Activated naive CD8-positive, alpha-beta T cell (primary cell): ENCODE measurements around the gene CCDC80.
"Not testable (repeated sequence)": the region's sequence is repeated elsewhere in the genome, so short reads cannot be mapped to it uniquely, and the experiment has no call there.

Source experiments
- H3K27ac Mint-ChIP-seq: one replicate; pipeline ENCODE4 v1.8.0; 2021; ENCODE audit warnings: mixed read lengths
- H3K27me3 Mint-ChIP-seq: one replicate; pipeline ENCODE4 v1.8.0; 2021; ENCODE audit warnings: mixed read lengths
- H3K36me3 Mint-ChIP-seq: one replicate; pipeline ENCODE4 v1.8.0; 2021; ENCODE audit warnings: mixed read lengths
- H3K4me1 Mint-ChIP-seq: one replicate; pipeline ENCODE4 v1.8.0; 2021; ENCODE audit warnings: low read depth, mixed read lengths
- H3K4me3 Mint-ChIP-seq: one replicate; pipeline ENCODE4 v1.8.0; 2021; ENCODE audit warnings: mild to moderate bottlenecking, mixed read lengths
- H3K9me3 Mint-ChIP-seq: one replicate; pipeline ENCODE4 v1.8.0; 2021; ENCODE audit warnings: low read depth, mixed read lengths

CCDC80 gene

DNA sequence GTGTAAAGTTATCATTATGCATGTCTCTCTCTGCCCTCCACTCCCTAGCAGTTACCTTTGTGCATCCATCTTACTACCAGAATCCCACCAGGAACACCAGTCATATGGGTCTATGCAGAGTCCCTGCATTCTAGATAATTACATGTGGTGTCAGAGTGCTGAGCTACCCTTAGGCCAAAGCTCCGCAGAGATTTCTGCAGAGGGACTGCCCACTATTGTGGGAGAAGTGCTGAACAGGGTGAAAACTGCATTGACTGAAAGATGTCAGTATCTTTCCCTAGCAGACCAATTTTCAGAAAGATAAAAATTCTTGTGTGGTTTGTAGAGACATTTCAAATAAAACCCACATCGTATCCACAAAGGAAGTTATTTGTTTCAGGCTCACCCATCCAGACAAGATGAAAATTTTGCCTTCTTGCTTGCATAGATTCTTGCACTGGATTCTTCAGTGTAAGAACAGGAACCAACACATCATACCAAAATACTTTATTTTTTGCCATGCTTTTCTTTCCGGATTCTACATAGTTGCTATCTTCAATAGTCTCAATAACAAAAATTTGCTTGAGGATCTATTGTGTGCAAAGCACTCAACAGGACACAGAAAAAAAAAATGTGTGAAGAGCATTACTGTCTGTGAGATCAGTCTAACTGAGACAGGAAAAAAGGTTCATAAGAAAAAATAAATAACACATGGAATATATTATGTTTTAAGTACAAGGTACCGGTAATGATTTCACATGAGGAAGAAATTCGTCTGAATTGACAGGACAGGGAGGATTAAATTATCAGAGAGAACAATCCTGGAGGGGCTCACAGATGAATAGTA, 32.0 kb upstream of the CCDC80 start:
- Mint-ChIP-seq H3K36me3 (no peaks in the 10 kb centered on the region), H3K9me3 (no peaks in the 10 kb centered on the region), H3K4me1 (peaks cover 45% of the 10 kb centered on the region), H3K27me3 (peaks cover 2% of the 10 kb centered on the region), H3K27ac (no peak overlapping the region), H3K4me3 (no peak overlapping the region)

DNA sequence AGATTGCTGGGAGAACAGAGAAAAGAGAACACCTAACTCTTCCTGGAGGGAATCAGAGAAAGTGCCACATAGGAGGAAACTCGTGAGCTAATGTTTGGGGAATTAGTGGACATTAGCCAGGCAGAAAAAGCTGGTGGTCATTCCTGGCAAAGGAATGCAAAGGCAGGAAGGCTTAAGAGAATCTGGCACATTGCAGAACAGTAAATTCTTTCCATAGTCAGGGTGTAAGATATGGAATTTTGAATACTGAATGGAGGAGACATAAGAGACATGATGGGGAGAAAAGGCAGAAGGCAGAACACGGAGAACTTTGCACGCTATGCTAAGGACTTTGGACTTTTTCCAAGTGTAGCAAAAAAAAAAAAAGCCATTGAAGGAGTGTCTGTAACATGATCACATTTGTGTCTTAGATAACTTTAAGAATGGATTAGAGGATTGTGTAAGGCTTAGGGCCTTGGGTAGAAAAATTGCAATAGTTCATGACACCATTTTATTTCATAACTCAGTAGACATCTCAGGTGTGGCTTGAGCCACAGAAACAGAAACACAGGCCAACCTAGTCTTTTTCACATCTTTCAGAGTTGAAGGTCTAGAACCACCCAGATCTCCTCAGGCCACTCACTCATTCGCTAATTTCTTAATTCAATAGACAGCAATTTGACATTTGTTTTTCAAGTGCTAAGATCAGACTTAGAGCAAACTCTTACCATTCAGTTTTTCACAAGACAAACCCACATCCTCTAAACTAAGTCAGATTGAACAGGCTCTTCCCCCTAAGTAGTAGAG, 31.2 kb upstream of the CCDC80 start:
- Mint-ChIP-seq H3K27ac (no peak overlapping the region), H3K36me3 (no peaks in the 10 kb centered on the region), H3K4me3 (no peak overlapping the region), H3K9me3 (no peaks in the 10 kb centered on the region), H3K4me1 (peaks cover 38% of the 10 kb centered on the region), H3K27me3 (peaks cover 2% of the 10 kb centered on the region)

- Mint-ChIP-seq H3K27me3 (peaks cover 2% of the 10 kb centered on the region), H3K4me1 (peaks cover 25% of the 10 kb centered on the region), H3K9me3 (no peaks in the 10 kb centered on the region), H3K27ac (no peak overlapping the region), H3K36me3 (no peaks in the 10 kb centered on the region), H3K4me3 (no peak overlapping the region)
Observed at GRCh38 chr3:112670824-112671223, 29.9 kb upstream of the CCDC80 start.

GRCh38 chr3:112667599-112667998, 26.7 kb upstream of the CCDC80 start:
- H3K4me3 Mint-ChIP-seq, result no peak overlapping the region
- H3K27me3 Mint-ChIP-seq, result no peaks in the 10 kb centered on the region
- peaks cover 12% of the 10 kb centered on the region for H3K4me1 Mint-ChIP-seq
- H3K9me3 Mint-ChIP-seq, result no peaks in the 10 kb centered on the region
- no peaks in the 10 kb centered on the region for H3K36me3 Mint-ChIP-seq
- no peak overlapping the region for H3K27ac Mint-ChIP-seq

- not testable (repeated sequence) for H3K4me3 Mint-ChIP-seq, H3K36me3 Mint-ChIP-seq, H3K4me1 Mint-ChIP-seq, H3K9me3 Mint-ChIP-seq, H3K27ac Mint-ChIP-seq, H3K27me3 Mint-ChIP-seq
Observed at GRCh38 chr3:112665009-112665408, 24.1 kb upstream of the CCDC80 start.

DNA sequence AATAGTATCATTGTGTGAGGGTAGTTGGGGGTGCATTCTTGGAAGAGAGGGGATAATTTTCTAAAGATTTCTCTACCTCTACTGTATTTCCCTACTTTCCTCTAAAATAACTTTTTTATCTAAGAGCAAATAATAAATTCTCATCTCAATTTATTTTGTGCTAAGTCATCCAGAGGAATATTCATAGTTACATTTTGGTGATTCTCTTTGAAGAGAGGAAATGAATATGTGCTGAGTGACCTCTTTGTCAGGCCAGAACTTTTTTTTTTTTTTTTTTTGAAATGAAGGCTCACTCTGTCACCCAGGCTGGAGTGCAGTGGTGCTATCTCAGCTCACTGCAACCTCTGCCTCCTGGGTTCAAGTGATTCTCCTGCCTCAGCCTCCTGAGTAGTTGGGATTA, 15.1 kb upstream of the CCDC80 start:
- no peaks in the 10 kb centered on the region for H3K9me3 Mint-ChIP-seq
- H3K27ac Mint-ChIP-seq, result no peak overlapping the region
- H3K27me3 Mint-ChIP-seq, result no peaks in the 10 kb centered on the region
- no peaks in the 10 kb centered on the region for H3K36me3 Mint-ChIP-seq
- no peaks in the 10 kb centered on the region for H3K4me1 Mint-ChIP-seq
- H3K4me3 Mint-ChIP-seq, result no peak overlapping the region

- Mint-ChIP-seq H3K27ac (no peak overlapping the region), H3K4me3 (no peak overlapping the region), H3K36me3 (no peaks in the 10 kb centered on the region), H3K27me3 (no peaks in the 10 kb centered on the region), H3K9me3 (no peaks in the 10 kb centered on the region), H3K4me1 (no peaks in the 10 kb centered on the region)
Observed at GRCh38 chr3:112654979-112655378, 14.0 kb upstream of the CCDC80 start.

DNA sequence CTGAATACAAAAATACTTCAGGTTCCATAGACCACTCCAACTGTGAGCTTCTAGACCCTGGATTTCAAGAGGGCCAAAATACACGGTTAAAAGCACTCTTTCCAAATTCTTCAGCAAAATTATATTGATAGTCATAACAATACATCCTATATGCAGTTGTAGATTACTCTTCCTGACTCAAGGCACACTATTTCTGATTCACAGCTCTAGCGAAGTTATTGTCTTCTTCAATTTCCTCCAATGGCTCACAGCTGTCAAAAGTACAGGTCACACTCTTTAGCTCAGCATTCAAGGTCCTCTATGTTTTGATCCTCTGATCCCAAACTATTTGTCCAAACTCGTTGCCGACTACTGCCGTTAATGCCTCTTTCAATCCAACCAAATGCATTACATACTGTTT, 13.5 kb upstream of the CCDC80 start:
- Mint-ChIP-seq H3K4me3 (no peak overlapping the region), H3K9me3 (no peaks in the 10 kb centered on the region), H3K27ac (no peak overlapping the region), H3K27me3 (no peaks in the 10 kb centered on the region), H3K4me1 (no peaks in the 10 kb centered on the region), H3K36me3 (no peaks in the 10 kb centered on the region)

DNA sequence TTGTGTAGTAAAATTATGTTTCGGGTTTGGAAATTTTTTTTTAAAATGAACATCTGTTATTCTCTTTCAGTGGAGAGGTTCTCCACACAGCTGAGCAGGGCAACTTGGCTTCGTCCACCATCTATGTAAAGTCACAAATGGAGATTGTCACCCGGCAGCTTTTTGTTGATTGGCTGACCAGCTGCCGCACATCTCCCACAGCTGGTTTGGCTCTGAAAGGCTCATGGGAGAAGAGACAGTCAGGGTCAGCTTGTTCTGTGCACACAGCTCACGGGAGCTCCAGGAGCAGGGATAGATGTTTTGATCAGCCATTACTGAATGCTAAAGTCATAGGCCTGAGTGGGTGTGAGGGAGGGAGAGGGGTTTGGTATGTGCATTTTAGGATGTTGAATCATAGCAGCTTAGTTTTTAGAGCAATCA, 12.9 kb upstream of the CCDC80 start:
- Mint-ChIP-seq H3K9me3 (no peaks in the 10 kb centered on the region), H3K27me3 (no peaks in the 10 kb centered on the region), H3K4me3 (no peak overlapping the region), H3K4me1 (peaks cover under 1% of the 10 kb centered on the region), H3K27ac (no peak overlapping the region), H3K36me3 (no peaks in the 10 kb centered on the region)

DNA sequence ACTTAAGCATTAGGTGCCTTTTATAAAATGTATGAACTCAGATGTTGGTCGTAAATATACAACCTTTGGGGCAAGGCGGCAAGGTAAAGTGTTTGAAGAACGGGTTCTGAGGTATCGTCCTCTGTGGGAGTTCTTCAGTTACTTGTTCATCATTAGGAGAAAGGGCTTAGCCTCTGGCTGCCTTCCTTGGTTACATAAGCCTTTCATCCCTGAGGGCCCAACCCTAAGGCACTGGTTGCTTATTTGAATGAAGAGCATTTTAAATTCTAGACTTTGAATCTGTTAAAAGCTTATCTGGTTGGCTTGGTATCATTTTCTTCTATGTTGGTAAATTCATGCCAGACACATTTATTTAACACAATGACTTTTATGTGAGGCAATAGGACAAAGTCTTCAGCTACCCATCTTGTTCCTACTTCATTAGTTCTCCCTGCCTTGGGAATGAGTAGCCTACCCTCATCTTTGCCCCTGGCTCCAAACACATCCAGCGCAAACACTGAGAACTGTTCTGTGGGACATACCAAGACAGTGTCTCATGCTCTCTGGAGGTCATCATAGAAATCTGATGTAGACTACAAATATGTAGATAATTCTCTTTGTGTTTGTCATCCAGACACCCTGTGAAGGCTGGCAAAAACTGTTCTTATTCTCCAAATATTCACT, 12.4 kb upstream of the CCDC80 start:
- H3K27ac Mint-ChIP-seq, result no peak overlapping the region
- H3K27me3 Mint-ChIP-seq, result no peaks in the 10 kb centered on the region
- no peak overlapping the region for H3K4me3 Mint-ChIP-seq
- H3K4me1 Mint-ChIP-seq, result peaks cover 3% of the 10 kb centered on the region
- H3K36me3 Mint-ChIP-seq, result no peaks in the 10 kb centered on the region
- no peaks in the 10 kb centered on the region for H3K9me3 Mint-ChIP-seq

DNA sequence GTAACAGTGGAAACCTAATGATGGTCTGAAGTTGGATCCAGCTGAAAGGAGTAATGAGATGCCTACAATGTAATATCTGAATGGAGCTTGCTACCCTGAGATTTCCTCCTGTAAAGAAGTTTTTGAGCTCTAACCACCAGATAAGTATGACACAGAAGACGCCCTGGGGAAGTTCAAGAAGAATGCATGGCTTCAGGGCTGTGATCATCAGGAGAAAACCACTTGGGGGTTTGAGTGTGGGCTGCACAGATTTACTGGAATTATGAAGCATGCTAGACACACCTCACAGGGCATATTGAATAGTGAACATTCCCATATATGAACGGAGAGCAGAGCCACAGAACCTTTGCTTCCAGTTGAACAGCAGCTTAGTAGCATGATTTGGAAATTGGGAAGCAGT, 10.6 kb upstream of the CCDC80 start:
- Mint-ChIP-seq H3K27ac (no peak overlapping the region), H3K4me3 (no peak overlapping the region), H3K4me1 (peaks cover 3% of the 10 kb centered on the region), H3K36me3 (no peaks in the 10 kb centered on the region), H3K9me3 (no peaks in the 10 kb centered on the region), H3K27me3 (no peaks in the 10 kb centered on the region)

GRCh38 chr3:112651071-112651470, 10.1 kb upstream of the CCDC80 start:
- no peaks in the 10 kb centered on the region for H3K36me3 Mint-ChIP-seq
- H3K4me3 Mint-ChIP-seq, result no peak overlapping the region
- H3K4me1 Mint-ChIP-seq, result peaks cover 3% of the 10 kb centered on the region
- H3K27ac Mint-ChIP-seq, result no peak overlapping the region
- H3K9me3 Mint-ChIP-seq, result no peaks in the 10 kb centered on the region
- no peaks in the 10 kb centered on the region for H3K27me3 Mint-ChIP-seq

GRCh38 chr3:112650482-112650881, 9.5 kb upstream of the CCDC80 start:
- H3K4me3 Mint-ChIP-seq, result no peak overlapping the region
- H3K4me1 Mint-ChIP-seq, result peaks cover 3% of the 10 kb centered on the region
- no peak overlapping the region for H3K27ac Mint-ChIP-seq
- H3K27me3 Mint-ChIP-seq, result no peaks in the 10 kb centered on the region
- no peaks in the 10 kb centered on the region for H3K36me3 Mint-ChIP-seq
- no peaks in the 10 kb centered on the region for H3K9me3 Mint-ChIP-seq

DNA sequence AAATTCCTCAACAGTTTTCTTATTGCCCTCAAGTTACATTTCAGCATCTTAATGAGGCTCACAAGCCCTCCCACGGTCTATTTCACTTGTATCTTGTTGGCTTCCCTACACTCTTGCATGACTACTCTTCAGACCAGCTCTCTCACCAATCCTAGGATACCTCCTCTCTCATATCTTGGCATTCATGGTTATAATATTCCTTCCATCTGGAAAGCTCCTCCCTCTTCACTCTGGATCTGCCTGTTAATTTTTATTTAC, 8.5 kb upstream of the CCDC80 start:
- H3K4me3 Mint-ChIP-seq, result no peak overlapping the region
- peaks cover 3% of the 10 kb centered on the region for H3K4me1 Mint-ChIP-seq
- H3K9me3 Mint-ChIP-seq, result no peaks in the 10 kb centered on the region
- H3K27me3 Mint-ChIP-seq, result no peaks in the 10 kb centered on the region
- H3K36me3 Mint-ChIP-seq, result no peaks in the 10 kb centered on the region
- no peak overlapping the region for H3K27ac Mint-ChIP-seq

GRCh38 chr3:112647122-112647521, 6.2 kb upstream of the CCDC80 start:
- Mint-ChIP-seq H3K27ac (no peak overlapping the region), H3K36me3 (no peaks in the 10 kb centered on the region), H3K4me3 (no peak overlapping the region), H3K27me3 (peaks cover 1% of the 10 kb centered on the region), H3K4me1 (peaks cover 10% of the 10 kb centered on the region), H3K9me3 (no peaks in the 10 kb centered on the region)
